Gastrocnemius medialis (tissue), 4 donors: ENCODE data around the gene BMPR2. TPM values are rescaled to one million over a fixed set of nuclear protein-coding genes. Genes with fewer than 3 reads are reported as not detected.

Source experiments
- ATAC-seq, 2 donors: fragments of 150-250 bp; one replicate each; pipeline ENCODE4 v1.9.1; 2016
- DNase-seq, 2 donors: peaks; one replicate each; pipeline ENCODE4 v3.0.0-alpha.2; 2019
- H3K27ac ChIP-seq, 4 donors: fragments of 200-600 bp; sonication (generic); 1 replicate in 1 of 4; 2 replicates in 3 of 4; pipeline ENCODE4 v1.5.1; 2016 to 2018; ENCODE audit warnings: mild to moderate bottlenecking in 2 of 4, moderate library complexity in 1 of 4
- H3K27me3 ChIP-seq, 3 donors: fragments of 200-600 bp; sonication (generic) in 2 of 3; 1 replicate in 1 of 3; 2 replicates in 2 of 3; pipeline versions ENCODE4 v1.5.1 to v1.6.0; 2016 to 2019; ENCODE audit warnings: mild to moderate bottlenecking in 1 of 3, moderate library complexity in 1 of 3
- H3K36me3 ChIP-seq, 2 donors: fragments of 200-600 bp; sonication (generic) in 1 of 2; one replicate each; pipeline ENCODE4 v1.5.1; 2017 to 2018
- H3K4me1 ChIP-seq, 2 donors: fragments of 200-600 bp; sonication (generic) in 1 of 2; one replicate each; pipeline ENCODE4 v1.5.1; 2016 to 2017; ENCODE audit warnings: mild to moderate bottlenecking in 2 of 2
- H3K4me3 ChIP-seq, 4 donors: fragments of 200-600 bp; sonication (generic) in 3 of 4; 1 replicate in 1 of 4; 2 replicates in 3 of 4; pipeline ENCODE4 v1.5.1; 2016 to 2019; ENCODE audit warnings: mild to moderate bottlenecking in 2 of 4
- H3K9me3 ChIP-seq, 3 donors: fragments of 200-600 bp; sonication (generic) in 2 of 3; 1 replicate in 1 of 3; 2 replicates in 2 of 3; pipeline ENCODE4 v1.5.1; 2016 to 2019
- CTCF ChIP-seq, 5 experiments: fragments of 450-650 bp in 3 of 5; fragments of 200-600 bp in 2 of 5; sonication (generic) in 2 of 5; IDR thresholded peaks in 4 of 5; conservative IDR thresholded peaks in 1 of 5; 1 replicate in 4 of 5; 2 replicates in 1 of 5; pipeline ENCODE4 v1.5.1; 2016 to 2019; ENCODE audit warnings: antibody characterized with exemption in 5 of 5, mild to moderate bottlenecking in 3 of 5, moderate library complexity in 3 of 5
- POLR2A ChIP-seq, 2 donors: fragments of 450-650 bp; IDR thresholded peaks; one replicate each; pipeline ENCODE4 v1.6.1; 2017; ENCODE audit warnings: antibody characterized with exemption in 2 of 2, mild to moderate bottlenecking in 2 of 2, moderate library complexity in 2 of 2
- in situ Hi-C, 4 donors: fragments of 200-750 bp; cut with MboI; loops; one replicate each; pipeline versions ENCODE4 v1.15.0 to v1.8.0; 2017; ENCODE audit warnings: low sequenced_read_pairs in 4 of 4
- intact Hi-C: fragments of 100-400 bp; cut with DNase I; formaldehyde crosslinking; loops from one replicate; pipeline ENCODE4 v1.15.1; 2023; ENCODE audit warnings: low total_unique reads
- total RNA-seq, 4 donors: library from RNA; depleted of rRNA; stranded (reverse); fragments of >200 nt; gene quantifications; one replicate each; pipeline versions ENCODE4 v1.1.0 to v1.2.3, GENCODE V29; 2016

Gene BMPR2
- total RNA-seq, 4 donors from 2014 or later: 25.0 to 35.0 (median 27.2) TPM

- ATAC-seq (no peak), DNase-seq (no peak)
- H3K27me3 ChIP-seq: no peaks in the 10 kb centered on the region
- H3K4me1 ChIP-seq: no peaks in the 10 kb centered on the region
- H3K9me3 ChIP-seq: no peaks in the 10 kb centered on the region
- H3K36me3 ChIP-seq: no peaks in the 10 kb centered on the region
- TF ChIP-seq POLR2A (IDR thresholded peaks at IDR 0.05) (no peak), CTCF (IDR thresholded peaks at IDR 0.05 in 4 of 5, conservative IDR thresholded peaks at IDR 0.05 in 1 of 5) (no peak)
- intact Hi-C loops: no loop called here
- in situ Hi-C loops: no loop called here
- no peak overlapping the region for H3K27ac ChIP-seq
- no peak overlapping the region for H3K4me3 ChIP-seq
These were observed 84.0 kb downstream of the BMPR2 start for GRCh38 chr2:202460119-202460518.

- H3K27me3 ChIP-seq: no peaks in the 10 kb centered on the region
- no peaks in the 10 kb centered on the region for H3K4me1 ChIP-seq
- intact Hi-C loops: no loop called here
- no peak overlapping the region for H3K4me3 ChIP-seq
- TF ChIP-seq POLR2A (IDR thresholded peaks at IDR 0.05) (no peak), CTCF (IDR thresholded peaks at IDR 0.05 in 4 of 5, conservative IDR thresholded peaks at IDR 0.05 in 1 of 5) (no peak)
- ATAC-seq (no peak), DNase-seq (no peak)
- H3K9me3 ChIP-seq: no peaks in the 10 kb centered on the region
- no peak overlapping the region for H3K27ac ChIP-seq
- in situ Hi-C loops: no loop called here
- no peaks in the 10 kb centered on the region for H3K36me3 ChIP-seq
These were observed 103.0 kb downstream of the BMPR2 start for GRCh38 chr2:202479090-202479489.

GRCh38 chr2:202479610-202480009, 103.5 kb downstream of the BMPR2 start:
- H3K9me3 ChIP-seq: no peaks in the 10 kb centered on the region
- no peak for ATAC-seq
- TF ChIP-seq CTCF (IDR thresholded peaks at IDR 0.05 in 4 of 5, conservative IDR thresholded peaks at IDR 0.05 in 1 of 5) (no peak), POLR2A (IDR thresholded peaks at IDR 0.05) (no peak)
- in situ Hi-C loops (no loop called here), intact Hi-C loops (no loop called here)
- no peak for DNase-seq
- no peak overlapping the region for H3K4me3 ChIP-seq
- H3K4me1 ChIP-seq: no peaks in the 10 kb centered on the region
- H3K27me3 ChIP-seq: no peaks in the 10 kb centered on the region
- H3K36me3 ChIP-seq: no peaks in the 10 kb centered on the region
- H3K27ac ChIP-seq: no peak overlapping the region

GRCh38 chr2:202486351-202486750, 110.2 kb downstream of the BMPR2 start:
- ATAC-seq (no peak), DNase-seq (no peak)
- in situ Hi-C loops (no loop called here), intact Hi-C loops (no loop called here)
- no peaks in the 10 kb centered on the region for H3K27me3 ChIP-seq
- no peak for TF ChIP-seq POLR2A (IDR thresholded peaks at IDR 0.05)
- TF ChIP-seq CTCF (IDR thresholded peaks at IDR 0.05 in 4 of 5, conservative IDR thresholded peaks at IDR 0.05 in 1 of 5): no peak
- H3K4me1 ChIP-seq: peaks cover 9 to 13% of the 10 kb centered on the region in 2 donors
- H3K9me3 ChIP-seq: no peaks in the 10 kb centered on the region
- H3K36me3 ChIP-seq: no peaks in the 10 kb centered on the region
- H3K4me3 ChIP-seq: no peak overlapping the region
- H3K27ac ChIP-seq: no peak overlapping the region

GRCh38 chr2:202488671-202489070, 112.5 kb downstream of the BMPR2 start:
- in situ Hi-C loops: no loop called here

More at GRCh38 chr2:202488671-202489070, 112.5 kb downstream of the BMPR2 start:
- H3K9me3 ChIP-seq: no peaks in the 10 kb centered on the region
- intact Hi-C loops: no loop called here
- no peak overlapping the region for H3K27ac ChIP-seq
- H3K27me3 ChIP-seq: no peaks in the 10 kb centered on the region
- no peak for ATAC-seq
- peaks cover 9 to 13% of the 10 kb centered on the region in 2 donors for H3K4me1 ChIP-seq
- DNase-seq: no peak
- no peak overlapping the region for H3K4me3 ChIP-seq
- TF ChIP-seq CTCF (IDR thresholded peaks at IDR 0.05 in 4 of 5, conservative IDR thresholded peaks at IDR 0.05 in 1 of 5): no peak
- TF ChIP-seq POLR2A (IDR thresholded peaks at IDR 0.05): no peak
- H3K36me3 ChIP-seq: no peaks in the 10 kb centered on the region
